ENCODE measurements around the gene STOM. TPM values are rescaled to one million over a fixed set of nuclear protein-coding genes. Genes with fewer than 3 reads are reported as not detected.

STOM gene
- total RNA-seq, 1 donor from 2014 or later: 16.1 TPM

- no peak for TF ChIP-seq CTCF (IDR thresholded peaks at IDR 0.05; ENCODE audit: unreplicated experiment)
- DNase-seq (ENCODE audit: low spot score): no peak
- H3K36me3 Mint-ChIP-seq (ENCODE audit: low read depth, unreplicated experiment): no peaks in the 10 kb centered on the region
- no peaks in the 10 kb centered on the region for H3K4me1 Mint-ChIP-seq (ENCODE audit: unreplicated experiment)
- H3K27me3 Mint-ChIP-seq (ENCODE audit: unreplicated experiment): no peaks in the 10 kb centered on the region
- no peaks in the 10 kb centered on the region for H3K9me3 Mint-ChIP-seq (ENCODE audit: unreplicated experiment)
- H3K4me3 Mint-ChIP-seq (ENCODE audit: unreplicated experiment): no peak overlapping the region
- no peak overlapping the region for H3K27ac Mint-ChIP-seq (ENCODE audit: unreplicated experiment)
Measured at GRCh38 chr9:121344184-121344583, 25.9 kb downstream of the STOM start.

- H3K27ac Mint-ChIP-seq (ENCODE audit: unreplicated experiment): no peak overlapping the region
- H3K36me3 Mint-ChIP-seq (ENCODE audit: low read depth, unreplicated experiment): no peaks in the 10 kb centered on the region
- H3K27me3 Mint-ChIP-seq (ENCODE audit: unreplicated experiment): no peaks in the 10 kb centered on the region
- TF ChIP-seq CTCF (IDR thresholded peaks at IDR 0.05; ENCODE audit: unreplicated experiment): no peak
- H3K9me3 Mint-ChIP-seq (ENCODE audit: unreplicated experiment): no peaks in the 10 kb centered on the region
- no peak overlapping the region for H3K4me3 Mint-ChIP-seq (ENCODE audit: unreplicated experiment)
- no peak for DNase-seq (ENCODE audit: low spot score)
- H3K4me1 Mint-ChIP-seq (ENCODE audit: unreplicated experiment): no peaks in the 10 kb centered on the region
Measured at GRCh38 chr9:121340676-121341392, 29.2 kb downstream of the STOM start.

- Mint-ChIP-seq H3K27me3 (ENCODE audit: unreplicated experiment) (no peaks in the 10 kb centered on the region), H3K36me3 (ENCODE audit: low read depth, unreplicated experiment) (peaks cover 2% of the 10 kb centered on the region), H3K4me3 (ENCODE audit: unreplicated experiment) (no peak overlapping the region), H3K9me3 (ENCODE audit: unreplicated experiment) (no peaks in the 10 kb centered on the region), H3K27ac (ENCODE audit: unreplicated experiment) (no peak overlapping the region), H3K4me1 (ENCODE audit: unreplicated experiment) (no peaks in the 10 kb centered on the region)
- no peak for TF ChIP-seq CTCF (IDR thresholded peaks at IDR 0.05; ENCODE audit: unreplicated experiment)
- no peak for DNase-seq (ENCODE audit: low spot score)
Measured at GRCh38 chr9:121339437-121339836, 30.6 kb downstream of the STOM start.

DNA sequence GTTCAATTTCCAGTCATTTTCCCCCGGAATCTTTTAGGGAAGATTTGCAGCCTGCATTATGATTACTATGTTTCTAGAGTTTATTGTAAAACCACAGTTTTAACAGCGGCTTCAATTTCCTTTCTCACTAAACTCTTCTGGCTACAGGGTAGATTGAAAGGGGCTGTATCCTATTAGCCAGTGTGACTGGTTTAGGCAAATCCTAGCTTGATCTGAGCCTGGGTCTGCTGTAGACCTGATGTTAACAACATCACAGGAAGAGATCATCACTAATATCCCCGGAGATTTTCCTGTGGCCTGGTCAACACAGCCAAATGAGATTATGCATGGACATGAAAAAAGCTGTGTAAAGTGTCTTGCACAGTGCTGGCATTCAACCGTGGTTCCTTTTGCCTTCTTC, 33.4 kb downstream of the STOM start:
- DNase-seq (ENCODE audit: low spot score): no peak
- H3K9me3 Mint-ChIP-seq (ENCODE audit: unreplicated experiment): no peaks in the 10 kb centered on the region
- H3K4me3 Mint-ChIP-seq (ENCODE audit: unreplicated experiment): no peak overlapping the region
- TF ChIP-seq CTCF (IDR thresholded peaks at IDR 0.05; ENCODE audit: unreplicated experiment): no peak
- H3K4me1 Mint-ChIP-seq (ENCODE audit: unreplicated experiment): no peaks in the 10 kb centered on the region
- no peak overlapping the region for H3K27ac Mint-ChIP-seq (ENCODE audit: unreplicated experiment)
- H3K36me3 Mint-ChIP-seq (ENCODE audit: low read depth, unreplicated experiment): peaks cover 4% of the 10 kb centered on the region
- H3K27me3 Mint-ChIP-seq (ENCODE audit: unreplicated experiment): no peaks in the 10 kb centered on the region

DNA sequence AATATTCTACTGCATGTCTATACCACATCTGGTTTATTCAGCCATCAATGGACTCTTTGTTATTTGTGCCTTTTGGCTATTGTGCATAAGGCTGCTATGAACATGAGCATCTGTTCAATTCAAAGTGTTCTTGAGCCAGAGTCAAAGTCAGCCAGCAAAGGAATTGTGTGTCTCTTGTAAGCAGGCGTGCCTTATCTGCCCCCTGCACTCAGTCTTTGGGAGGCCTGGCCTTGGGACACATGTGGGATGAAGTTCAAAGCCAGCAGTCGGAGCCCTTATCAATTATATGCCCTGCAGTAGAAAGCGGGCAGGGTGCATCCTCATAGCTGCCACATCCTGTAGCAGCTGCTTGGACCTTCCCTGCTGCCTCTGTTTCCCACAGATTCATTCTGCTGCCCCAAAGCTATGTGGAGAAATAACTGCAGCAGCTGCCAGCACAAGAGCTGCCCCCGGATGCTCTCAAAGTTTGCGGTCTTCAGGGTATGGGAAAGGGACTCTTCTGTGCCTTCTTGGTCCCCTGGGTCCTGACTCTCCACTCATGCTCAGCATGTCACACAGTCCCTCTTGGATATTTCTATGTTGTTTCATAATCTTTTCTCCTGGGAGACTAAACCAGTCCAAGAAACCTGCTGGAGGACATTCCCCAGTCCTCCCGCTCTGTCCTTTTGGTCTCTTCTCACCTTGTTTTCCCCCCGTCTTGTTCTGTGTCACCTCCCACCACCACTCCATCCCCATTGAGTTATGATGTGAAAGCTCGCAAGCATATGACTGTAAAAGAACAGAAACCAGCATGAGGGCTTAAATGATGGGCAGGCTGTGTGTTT, 35.9 kb downstream of the STOM start:
- Mint-ChIP-seq H3K4me3 (ENCODE audit: unreplicated experiment) (no peak overlapping the region), H3K9me3 (ENCODE audit: unreplicated experiment) (no peaks in the 10 kb centered on the region), H3K27me3 (ENCODE audit: unreplicated experiment) (peaks cover 1% of the 10 kb centered on the region), H3K36me3 (ENCODE audit: low read depth, unreplicated experiment) (peaks cover 22% of the 10 kb centered on the region), H3K4me1 (ENCODE audit: unreplicated experiment) (no peaks in the 10 kb centered on the region), H3K27ac (ENCODE audit: unreplicated experiment) (no peak overlapping the region)
- TF ChIP-seq CTCF (IDR thresholded peaks at IDR 0.05; ENCODE audit: unreplicated experiment): no peak
- DNase-seq (ENCODE audit: low spot score): no peak
